ENCODE results near the gene CPOX.

GRCh38 chr3:98534168-98534567 is 59.2 kb downstream of the CPOX start:
- no peak for TF ChIP-seq CTCF (IDR thresholded peaks at IDR 0.05)
- TF ChIP-seq POLR2A (IDR thresholded peaks at IDR 0.05; ENCODE audit: low read depth): no peak
- TF ChIP-seq POLR2AphosphoS5 (IDR thresholded peaks at IDR 0.05): no peak
